OCI-LY7 (cell line): Measurements from ENCODE around the gene COL4A5. TPM values are rescaled to one million over a fixed set of nuclear protein-coding genes. Genes with fewer than 3 reads are reported as not detected.

Experiments
- BruUV-seq: library from RNA; stranded (reverse); fragments of 400-500 nt; replicated peaks from 2 replicates; lab custom pipeline; 2021; lab: Mats Ljungman, UMichigan
- CTCF ChIA-PET: fragments of 300-600 bp; sonication (Branson Sonifier 250); formaldehyde crosslinking; loops from one replicate; lab custom pipeline; 2022; ENCODE audit warnings: antibody characterized with exemption; ENCODE audit not compliant: unreplicated experiment; lab: Charles Lee
- POLR2A ChIA-PET: fragments of 300-600 bp; sonication (Branson Sonifier 250); formaldehyde crosslinking; loops from one replicate; lab custom pipeline; 2022; ENCODE audit warnings: antibody characterized with exemption; lab: Charles Lee
- DNase-seq: peaks from one replicate; pipeline ENCODE4 v3.0.0-alpha.2; 2015; ENCODE audit warnings: low spot score
- H2AFZ ChIP-seq: fragments of 200-600 bp; sonication (generic), shearing (Covaris generic); 2 replicates; pipeline ENCODE4 v1.6.1; 2014; ENCODE audit warnings: mild to moderate bottlenecking, antibody characterized with exemption, low read length, moderate library complexity
- H3K27ac ChIP-seq: fragments of 200-600 bp; sonication (generic); 2 replicates; pipeline ENCODE4 v1.5.1; 2014; ENCODE audit warnings: mixed run types, low read depth, mild to moderate bottlenecking, moderate library complexity, low read length, inconsistent platforms; ENCODE audit not compliant: poor library complexity, severe bottlenecking
- H3K36me3 ChIP-seq: fragments of 200-600 bp; sonication (generic); 2 replicates; pipeline ENCODE4 v1.6.1; 2014; ENCODE audit warnings: mild to moderate bottlenecking, antibody characterized with exemption, low read length, moderate library complexity, mixed read lengths; ENCODE audit not compliant: insufficient read depth
- H3K4me1 ChIP-seq: fragments of 200-600 bp; sonication (generic); 2 replicates; pipeline ENCODE4 v1.5.1; 2014; ENCODE audit warnings: mild to moderate bottlenecking, low read length; ENCODE audit not compliant: insufficient read depth, poor library complexity, severe bottlenecking
- H3K4me2 ChIP-seq: fragments of 200-600 bp; sonication (generic); 2 replicates; pipeline ENCODE4 v1.6.1; 2014; ENCODE audit warnings: mild to moderate bottlenecking, low read length
- H3K4me3 ChIP-seq: fragments of 200-600 bp; sonication (generic); 2 replicates; pipeline ENCODE4 v1.5.1; 2014; ENCODE audit warnings: mild to moderate bottlenecking, low read depth, low read length; ENCODE audit not compliant: poor library complexity, severe bottlenecking
- H3K79me2 ChIP-seq: fragments of 200-600 bp; sonication (generic); 2 replicates; pipeline ENCODE4 v1.6.1; 2016; ENCODE audit warnings: low read depth, mild to moderate bottlenecking, low read length, moderate library complexity, mixed read lengths; ENCODE audit not compliant: insufficient read depth
- H3K9me2 ChIP-seq: fragments of 200-600 bp; sonication (generic); 2 replicates; pipeline ENCODE4 v1.6.1; 2016; ENCODE audit warnings: mild to moderate bottlenecking, low read length, mixed read lengths; ENCODE audit not compliant: insufficient read depth
- H3K9me3 ChIP-seq: fragments of 200-600 bp; sonication (generic); 2 replicates; pipeline ENCODE4 v1.6.1; 2014; ENCODE audit warnings: mild to moderate bottlenecking, mixed run types, low read length, mixed read lengths
- H4K20me1 ChIP-seq: fragments of 200-600 bp; sonication (generic); 2 replicates; pipeline ENCODE4 v1.6.1; 2014; ENCODE audit warnings: mild to moderate bottlenecking, antibody characterized with exemption, low read length, moderate library complexity, mixed read lengths; ENCODE audit not compliant: insufficient read depth
- CTCF ChIP-seq: fragments of 200-600 bp; sonication (generic); conservative IDR thresholded peaks from 2 replicates; pipeline ENCODE4 v1.5.1; 2014; ENCODE audit warnings: mild to moderate bottlenecking, antibody characterized with exemption, low read length, moderate library complexity, mixed read lengths
- EZH2phosphoT487 ChIP-seq: fragments of 200-600 bp; sonication (generic); IDR thresholded peaks from 2 replicates; pipeline ENCODE4 v1.6.1; 2018; ENCODE audit warnings: low read depth, borderline replicate concordance, mild to moderate bottlenecking, mixed run types, antibody characterized with exemption, low read length, moderate library complexity, mixed read lengths
- intact Hi-C: fragments of 100-400 bp; cut with micrococcal nuclease; formaldehyde crosslinking; loops from one replicate; pipeline ENCODE4 v1.10.0; 2022; ENCODE audit not compliant: unreplicated experiment
- total RNA-seq, 2 experiments: library from RNA; depleted of rRNA in 1 of 2; stranded (reverse); fragments of >200 nt in 1 of 2; shearing (Covaris generic) in 1 of 2; gene quantifications; 2 replicates each; pipeline ENCODE4 v1.2.3, GENCODE V29; 2014 to 2022

Gene COL4A5
- total RNA-seq, 2 experiments from 2014 or later = not detected

GRCh38 chrX:108417257-108417656 lies 22.4 kb upstream of the COL4A5 start:
- Histone ChIP-seq H3K4me3 (no peak overlapping the region), H3K4me1 (no peaks in the 10 kb centered on the region), H3K4me2 (no peak overlapping the region), H4K20me1 (no peaks in the 10 kb centered on the region), H2AFZ (no peak overlapping the region), H3K79me2 (no peaks in the 10 kb centered on the region), H3K27ac (no peak overlapping the region), H3K36me3 (no peaks in the 10 kb centered on the region), H3K9me3 (no peaks in the 10 kb centered on the region), H3K9me2 (no peaks in the 10 kb centered on the region)
- POLR2A ChIA-PET = no interaction called here
- no TSS peak for BruUV-seq
- DNase-seq = no peak
- CTCF ChIA-PET = no interaction called here
- TF ChIP-seq CTCF (no peak), EZH2phosphoT487 (no peak)
- intact Hi-C loops = no loop called here

- POLR2A ChIA-PET = no interaction called here
- no peak overlapping the region for H3K4me3 ChIP-seq
- BruUV-seq = no TSS peak
- TF ChIP-seq CTCF (no peak), EZH2phosphoT487 (no peak)
- H3K4me1 ChIP-seq = no peaks in the 10 kb centered on the region
- no peak for DNase-seq
- CTCF ChIA-PET = no interaction called here
- H2AFZ ChIP-seq = no peak overlapping the region
- H3K4me2 ChIP-seq = no peak overlapping the region
- H3K9me3 ChIP-seq = no peaks in the 10 kb centered on the region
- no peaks in the 10 kb centered on the region for H3K79me2 ChIP-seq
- intact Hi-C loops = no loop called here
- no peaks in the 10 kb centered on the region for H3K36me3 ChIP-seq
- H3K9me2 ChIP-seq = no peaks in the 10 kb centered on the region
- no peaks in the 10 kb centered on the region for H4K20me1 ChIP-seq
- no peak overlapping the region for H3K27ac ChIP-seq
These were observed 20.2 kb upstream of the COL4A5 start for GRCh38 chrX:108419401-108419800.

- no peaks in the 10 kb centered on the region for H3K9me3 ChIP-seq
- no peak overlapping the region for H3K4me3 ChIP-seq
- H3K4me1 ChIP-seq = no peaks in the 10 kb centered on the region
- ChIA-PET CTCF (no interaction called here), POLR2A (no interaction called here)
- no peak for DNase-seq
- H3K27ac ChIP-seq = no peak overlapping the region
- H3K9me2 ChIP-seq = no peaks in the 10 kb centered on the region
- no peak overlapping the region for H2AFZ ChIP-seq
- no peaks in the 10 kb centered on the region for H3K36me3 ChIP-seq
- BruUV-seq = no TSS peak
- TF ChIP-seq EZH2phosphoT487 (no peak), CTCF (no peak)
- no peaks in the 10 kb centered on the region for H4K20me1 ChIP-seq
- H3K79me2 ChIP-seq = no peaks in the 10 kb centered on the region
- intact Hi-C loops = no loop called here
- H3K4me2 ChIP-seq = no peak overlapping the region
These were observed 19.2 kb upstream of the COL4A5 start for GRCh38 chrX:108420481-108420880.
